Left lung (tissue), 10 donors: ENCODE measurements around the gene GNAS-AS1. TPM values are rescaled to one million over a fixed set of nuclear protein-coding genes. Genes with fewer than 3 reads are reported as not detected.

ENCODE experiments used
- ATAC-seq: fragments of 200-7000 bp; cut with Tn5 transposase; one replicate; pipeline ENCODE4 v1.9.1; 2020; ENCODE audit warnings: moderate library complexity
- DNase-seq, 4 donors: peaks; one replicate each; pipeline ENCODE4 v3.0.0-alpha.2; 2013 to 2020
- H3K27ac ChIP-seq, 2 donors: fragments of 200-600 bp; sonication (generic) in 1 of 2; one replicate each; pipeline versions ENCODE4 v1.5.0 to v1.8.0; 2020 to 2021
- H3K27me3 ChIP-seq, 2 donors: fragments of 200-600 bp; sonication (generic) in 1 of 2; one replicate each; pipeline versions ENCODE4 v1.5.0 to v1.8.0; 2020 to 2021
- H3K36me3 ChIP-seq, 2 donors: fragments of 200-600 bp; sonication (generic) in 1 of 2; one replicate each; pipeline versions ENCODE4 v1.5.0 to v1.8.0; 2020 to 2021
- H3K4me1 ChIP-seq, 2 donors: fragments of 200-600 bp; one replicate each; pipeline ENCODE4 v1.8.0; 2021
- H3K4me3 ChIP-seq, 2 donors: fragments of 200-600 bp; sonication (generic) in 1 of 2; one replicate each; pipeline versions ENCODE4 v1.5.0 to v1.8.0; 2020 to 2021; ENCODE audit warnings: mild to moderate bottlenecking in 1 of 2
- H3K9me3 ChIP-seq, 2 donors: fragments of 200-600 bp; sonication (generic) in 1 of 2; one replicate each; pipeline versions ENCODE4 v1.5.0 to v1.8.0; 2020 to 2021
- intact Hi-C, 2 donors: fragments of 100-400 bp; cut with DNase I; formaldehyde crosslinking; loops; one replicate each; pipeline versions ENCODE4 v1.11.2 to v1.14.2; 2022
- polyA plus RNA-seq, 6 donors: library from polyadenylated mRNA; unstranded; fragments of 120-200 nt; gene quantifications; one replicate each; pipeline ENCODE4 v1.2.1, GENCODE V29; 2013; ENCODE audit not compliant: insufficient read length in 6 of 6
- total RNA-seq, 2 donors: library from RNA; stranded (reverse); fragmentation: NEBNext Ultra II Directional; extraction: Animal tissue kit (Norgen Biotek cat#: 25700); gene quantifications; one replicate each; pipeline ENCODE4 v1.2.1, GENCODE V29; 2021
- TF ChIP-seq, protein P1 (sequence below), 2 donors: fragments of 200-600 bp; sonication (generic) in 1 of 2; IDR thresholded peaks; one replicate each; pipeline versions ENCODE4 v1.5.0 to v1.8.0; 2021; ENCODE audit warnings: antibody characterized with exemption in 2 of 2
- donor health status: DM: no; HTN: yes; CAD: no.
- donor health status: DM: no; HTN: no; CAD: no.

GNAS-AS1 gene
- total and polyA plus RNA-seq, 8 donors, result 0.15 to 1.5 (median 1.1) TPM

DNA sequence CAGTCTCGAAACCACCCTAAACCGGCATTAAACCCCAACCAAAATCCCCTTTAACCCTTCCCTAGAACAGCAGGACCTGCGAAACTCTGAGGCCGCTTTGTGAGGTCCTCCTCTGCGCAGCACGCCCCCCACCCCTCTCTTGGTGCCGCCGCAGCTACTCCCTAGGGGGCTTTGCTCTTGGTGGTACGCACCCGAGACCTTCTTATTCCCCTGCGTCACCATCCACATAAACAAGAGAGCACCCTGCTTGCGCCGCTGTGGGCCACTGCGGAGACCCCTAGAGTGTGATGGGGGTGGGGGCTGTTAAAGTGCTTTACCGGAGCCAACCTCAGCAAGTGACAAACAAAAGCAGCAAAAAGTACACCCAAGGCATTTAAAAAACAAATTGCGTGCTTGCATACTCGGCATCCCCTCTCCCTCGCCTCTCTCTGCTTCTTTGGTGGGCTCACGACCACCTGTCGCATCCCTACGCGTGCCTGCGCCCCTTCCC, 1.3 kb upstream of the GNAS-AS1 start:
- H3K27ac ChIP-seq, result no peak overlapping the region
- peaks cover 6 to 16% of the 10 kb centered on the region in 2 donors for H3K4me1 ChIP-seq
- ATAC-seq, result no peak
- H3K36me3 ChIP-seq, result no peaks in the 10 kb centered on the region
- DNase-seq, result no peak
- intact Hi-C loops, result no loop called here
- peak overlapping the region; percentile 0 to 40 for H3K4me3 ChIP-seq
- peaks cover 34 to 87% of the 10 kb centered on the region in 2 donors for H3K27me3 ChIP-seq
- TF ChIP-seq, protein P1, sequence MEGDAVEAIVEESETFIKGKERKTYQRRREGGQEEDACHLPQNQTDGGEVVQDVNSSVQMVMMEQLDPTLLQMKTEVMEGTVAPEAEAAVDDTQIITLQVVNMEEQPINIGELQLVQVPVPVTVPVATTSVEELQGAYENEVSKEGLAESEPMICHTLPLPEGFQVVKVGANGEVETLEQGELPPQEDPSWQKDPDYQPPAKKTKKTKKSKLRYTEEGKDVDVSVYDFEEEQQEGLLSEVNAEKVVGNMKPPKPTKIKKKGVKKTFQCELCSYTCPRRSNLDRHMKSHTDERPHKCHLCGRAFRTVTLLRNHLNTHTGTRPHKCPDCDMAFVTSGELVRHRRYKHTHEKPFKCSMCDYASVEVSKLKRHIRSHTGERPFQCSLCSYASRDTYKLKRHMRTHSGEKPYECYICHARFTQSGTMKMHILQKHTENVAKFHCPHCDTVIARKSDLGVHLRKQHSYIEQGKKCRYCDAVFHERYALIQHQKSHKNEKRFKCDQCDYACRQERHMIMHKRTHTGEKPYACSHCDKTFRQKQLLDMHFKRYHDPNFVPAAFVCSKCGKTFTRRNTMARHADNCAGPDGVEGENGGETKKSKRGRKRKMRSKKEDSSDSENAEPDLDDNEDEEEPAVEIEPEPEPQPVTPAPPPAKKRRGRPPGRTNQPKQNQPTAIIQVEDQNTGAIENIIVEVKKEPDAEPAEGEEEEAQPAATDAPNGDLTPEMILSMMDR (IDR thresholded peaks at IDR 0.05), result no peak
- H3K9me3 ChIP-seq, result no peaks in the 10 kb centered on the region

DNA sequence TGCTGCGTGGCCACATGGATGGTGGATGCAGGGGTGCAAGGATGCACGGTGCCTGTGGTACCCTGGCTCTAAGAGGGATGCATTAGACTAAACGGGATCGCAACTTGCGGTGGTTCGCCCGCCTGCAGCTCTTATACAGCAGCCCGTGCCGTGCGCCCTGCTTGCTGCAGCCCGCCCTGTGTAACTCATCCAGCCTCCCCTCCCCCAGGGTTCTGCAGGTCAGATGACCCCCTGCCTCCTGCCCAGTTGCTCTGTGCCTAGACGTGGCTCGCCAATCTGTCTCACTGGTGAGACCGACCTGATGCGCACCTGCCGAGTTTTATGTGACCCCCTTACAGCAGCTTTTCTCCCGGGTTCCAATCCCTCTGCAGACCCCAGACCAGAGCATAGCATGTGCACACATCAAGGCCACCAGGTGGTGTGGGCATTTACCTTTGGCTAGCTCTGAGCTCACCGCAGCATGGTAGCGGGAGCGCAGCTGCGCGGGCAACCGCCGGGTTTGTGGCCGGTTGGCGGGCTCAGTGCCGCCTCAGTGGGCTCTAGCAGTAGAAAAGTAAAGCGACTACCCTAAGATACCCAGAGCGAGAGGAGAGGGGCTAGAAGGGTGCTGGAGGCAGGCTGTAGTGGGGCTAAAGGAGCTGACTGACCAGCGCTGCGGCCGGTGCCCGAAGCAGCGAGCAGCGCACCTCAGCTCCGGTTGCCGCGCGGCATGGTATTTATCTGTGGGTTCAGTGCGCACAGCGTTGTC, 693 bp upstream of the GNAS-AS1 start:
- ATAC-seq, result peak; percentile 37

DNA sequence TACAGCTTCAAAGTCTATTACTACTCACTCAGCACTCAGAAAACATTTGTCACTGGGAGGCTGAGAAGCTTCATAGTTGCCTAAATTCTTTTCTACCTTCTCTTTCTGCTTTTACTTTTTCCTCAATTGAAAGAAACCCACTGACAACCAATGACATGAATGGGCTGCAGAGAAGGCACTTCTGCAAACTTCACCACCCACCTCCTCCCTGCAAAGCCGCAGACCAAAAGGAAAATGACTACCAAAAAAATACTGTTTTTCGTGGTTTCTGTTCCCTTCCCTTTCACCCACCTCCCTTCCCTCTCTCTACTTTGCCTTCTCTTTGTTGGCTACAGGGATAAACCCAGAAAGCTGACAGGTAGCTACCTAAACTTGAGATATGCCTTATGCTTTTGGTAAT, 3.2 kb downstream of the GNAS-AS1 start:
- no peak overlapping the region for H3K4me3 ChIP-seq
- H3K4me1 ChIP-seq, result peaks cover 0 to 2% of the 10 kb centered on the region in 2 donors
- no peak overlapping the region for H3K27ac ChIP-seq
- TF ChIP-seq, protein P1 (IDR thresholded peaks at IDR 0.05), result no peak
- peaks cover 11 to 79% of the 10 kb centered on the region in 2 donors for H3K27me3 ChIP-seq
- no peak for DNase-seq
- no peaks in the 10 kb centered on the region for H3K36me3 ChIP-seq
- intact Hi-C loops, result no loop called here
- ATAC-seq, result no peak
- H3K9me3 ChIP-seq, result no peaks in the 10 kb centered on the region

More for the DNA sequence above, 693 bp upstream of the GNAS-AS1 start:
- no peak for DNase-seq
- Histone ChIP-seq H3K9me3 (no peaks in the 10 kb centered on the region), H3K27ac (no peak overlapping the region), H3K27me3 (peaks cover 32 to 87% of the 10 kb centered on the region in 2 donors), H3K4me3 (peak overlapping the region; percentile 27 to 40), H3K36me3 (no peaks in the 10 kb centered on the region), H3K4me1 (peaks cover 6 to 16% of the 10 kb centered on the region in 2 donors)
- TF ChIP-seq, protein P1 (IDR thresholded peaks at IDR 0.05), result no peak
- intact Hi-C loops, result no loop called here

DNA sequence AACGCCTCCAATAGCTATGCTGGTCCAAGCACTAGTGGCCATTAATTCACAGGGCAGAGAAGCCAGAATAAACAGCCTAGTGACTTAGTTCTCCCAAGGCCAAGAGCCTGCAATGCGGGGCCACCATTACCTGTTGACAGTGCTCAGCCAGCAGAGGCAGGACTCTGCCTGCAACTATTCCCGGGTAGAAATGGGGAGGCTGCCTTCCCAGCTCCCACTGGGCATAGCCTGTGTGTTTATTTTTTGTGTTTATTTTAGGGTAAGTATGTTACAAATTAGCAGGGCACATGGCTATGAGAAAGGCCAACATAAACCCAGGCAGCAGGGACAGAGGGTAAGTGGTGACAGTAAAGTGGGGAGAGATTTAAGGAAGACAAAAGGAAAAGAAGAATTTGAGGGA, 5.0 kb downstream of the GNAS-AS1 start:
- H3K4me1 ChIP-seq, result no peaks in the 10 kb centered on the region
- intact Hi-C loops, result no loop called here
- TF ChIP-seq, protein P1 (IDR thresholded peaks at IDR 0.05), result no peak

DNA sequence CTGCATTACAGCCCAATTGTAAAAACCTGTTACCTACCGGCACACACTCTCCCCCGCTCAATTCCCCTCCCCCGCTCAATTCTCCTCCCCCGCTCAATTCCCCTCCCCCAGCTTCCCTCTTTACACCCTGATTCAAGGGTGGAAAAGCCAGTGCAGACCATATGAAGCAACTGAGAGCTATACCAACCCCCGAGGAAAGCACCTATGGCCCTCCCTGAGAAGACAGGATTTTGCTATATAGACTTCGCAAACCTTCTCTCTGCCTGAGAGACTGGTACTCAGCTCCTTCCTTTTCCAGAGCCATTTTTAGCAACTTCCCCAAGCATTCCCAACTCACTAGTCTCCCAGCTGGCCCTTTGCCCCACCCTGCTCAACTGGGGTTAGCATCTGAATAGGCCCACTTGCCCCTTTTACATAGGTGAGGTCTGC, 7.6 kb downstream of the GNAS-AS1 start:
- Histone ChIP-seq H3K4me3 (no peak overlapping the region), H3K9me3 (no peaks in the 10 kb centered on the region), H3K36me3 (no peaks in the 10 kb centered on the region), H3K27me3 (peaks cover 46 to 82% of the 10 kb centered on the region in 2 donors), H3K4me1 (peaks cover 0 to 4% of the 10 kb centered on the region in 2 donors), H3K27ac (no peak overlapping the region)
- TF ChIP-seq, protein P1 (IDR thresholded peaks at IDR 0.05), result no peak
- intact Hi-C loops, result no loop called here
- DNase-seq, result no peak
- ATAC-seq, result no peak

More for the DNA sequence above, 5.0 kb downstream of the GNAS-AS1 start:
- no peak for ATAC-seq
- no peaks in the 10 kb centered on the region for H3K36me3 ChIP-seq
- no peak overlapping the region for H3K27ac ChIP-seq
- no peaks in the 10 kb centered on the region for H3K9me3 ChIP-seq
- DNase-seq, result no peak
- H3K4me3 ChIP-seq, result no peak overlapping the region
- H3K27me3 ChIP-seq, result peaks cover 28 to 79% of the 10 kb centered on the region in 2 donors
